H9 (cell line): Measurements from ENCODE around the gene SMCHD1. TPM values are rescaled to one million over a fixed set of nuclear protein-coding genes. Genes with fewer than 3 reads are reported as not detected.

ENCODE experiments used
- DNase-seq: peaks from one replicate; pipeline ENCODE4 v3.0.0-alpha.2; 2017
- H2AFZ ChIP-seq: one replicate; pipeline ENCODE4 v1.6.1; 2013; ENCODE audit warnings: mild to moderate bottlenecking, low read length, control low read depth, moderate library complexity
- H2AK5ac ChIP-seq: 2 replicates; pipeline ENCODE4 v1.6.1; 2013; ENCODE audit warnings: low read length, control low read depth, mixed read lengths; ENCODE audit not compliant: insufficient read length
- H2BK120ac ChIP-seq: one replicate; pipeline ENCODE4 v1.6.1; 2013; ENCODE audit warnings: low read depth, mild to moderate bottlenecking, low read length, control low read depth, inconsistent platforms; ENCODE audit not compliant: poor library complexity, severe bottlenecking
- H2BK12ac ChIP-seq: 2 replicates; pipeline ENCODE4 v1.6.1; 2013; ENCODE audit warnings: low read length, control low read depth, mixed read lengths, low read depth; ENCODE audit not compliant: insufficient read length
- H2BK15ac ChIP-seq: 2 replicates; pipeline ENCODE4 v1.6.1; 2013; ENCODE audit warnings: low read depth, low read length, control low read depth
- H2BK20ac ChIP-seq: one replicate; pipeline ENCODE4 v1.6.1; 2013; ENCODE audit warnings: low read depth, mild to moderate bottlenecking, low read length, control low read depth, inconsistent platforms; ENCODE audit not compliant: poor library complexity, severe bottlenecking
- H2BK5ac ChIP-seq: 2 replicates; pipeline ENCODE4 v1.6.1; 2013; ENCODE audit warnings: low read length, control low read depth, mixed read lengths; ENCODE audit not compliant: insufficient read length
- H3K14ac ChIP-seq: 2 replicates; pipeline ENCODE4 v1.6.1; 2013; ENCODE audit warnings: low read length, control low read depth; ENCODE audit not compliant: insufficient read depth
- H3K18ac ChIP-seq: 2 replicates; pipeline ENCODE4 v1.6.1; 2013; ENCODE audit warnings: low read depth, mild to moderate bottlenecking, mixed read lengths, low read length, control low read depth; ENCODE audit not compliant: insufficient read length
- H3K23ac ChIP-seq: 2 replicates; pipeline ENCODE4 v1.6.1; 2013; ENCODE audit warnings: low read length, control low read depth, mixed read lengths, low read depth; ENCODE audit not compliant: insufficient read length
- H3K23me2 ChIP-seq: 2 replicates; pipeline ENCODE4 v1.6.1; 2013; ENCODE audit warnings: low read depth, mild to moderate bottlenecking, mixed read lengths, low read length, control low read depth; ENCODE audit not compliant: insufficient read length, poor library complexity, severe bottlenecking
- H3K27ac ChIP-seq: 2 replicates; pipeline ENCODE4 v1.5.1; 2013; ENCODE audit warnings: low read length, control low read depth, mixed read lengths, low read depth; ENCODE audit not compliant: insufficient read length
- H3K27me3 ChIP-seq: 2 replicates; pipeline ENCODE4 v1.6.1; 2013; ENCODE audit warnings: low read length, control low read depth, inconsistent platforms; ENCODE audit not compliant: insufficient read depth
- H3K4ac ChIP-seq: 2 replicates; pipeline ENCODE4 v1.6.1; 2013; ENCODE audit warnings: low read depth, mild to moderate bottlenecking, control low read depth, inconsistent platforms, low read length, moderate library complexity
- H3K4me1 ChIP-seq: 2 replicates; pipeline ENCODE4 v1.6.1; 2013; ENCODE audit warnings: low read length, control low read depth, inconsistent platforms; ENCODE audit not compliant: insufficient read depth
- H3K4me2 ChIP-seq: 2 replicates; pipeline ENCODE4 v1.6.1; 2013; ENCODE audit warnings: low read length, control low read depth, mixed read lengths; ENCODE audit not compliant: insufficient read length, insufficient read depth
- H3K56ac ChIP-seq: 2 replicates; pipeline ENCODE4 v1.6.1; 2013; ENCODE audit warnings: low read depth, mild to moderate bottlenecking, mixed read lengths, low read length, control low read depth; ENCODE audit not compliant: insufficient read length
- H3K79me1 ChIP-seq: 2 replicates; pipeline ENCODE4 v1.6.1; 2013; ENCODE audit warnings: low read depth, mild to moderate bottlenecking, moderate library complexity, low read length, control low read depth, inconsistent platforms; ENCODE audit not compliant: insufficient read depth, poor library complexity, severe bottlenecking
- H3K79me2 ChIP-seq: 2 replicates; pipeline ENCODE4 v1.6.1; 2013; ENCODE audit warnings: low read length, control low read depth, inconsistent platforms; ENCODE audit not compliant: insufficient read depth
- H3K9ac ChIP-seq: 2 replicates; pipeline ENCODE4 v1.6.1; 2013; ENCODE audit warnings: low read length, control low read depth, mixed read lengths; ENCODE audit not compliant: insufficient read length; ENCODE audit errors: extremely low read depth
- H3K9me3 ChIP-seq: one replicate; pipeline ENCODE4 v1.6.1; 2013; ENCODE audit warnings: low read depth, low read length, inconsistent platforms; ENCODE audit not compliant: control insufficient read depth
- H3T11ph ChIP-seq: one replicate; pipeline ENCODE4 v1.6.1; 2013; ENCODE audit warnings: mild to moderate bottlenecking, low read length, control low read depth, inconsistent platforms
- H4K20me1 ChIP-seq: one replicate; pipeline ENCODE4 v1.6.1; 2013; ENCODE audit not compliant: control insufficient read depth, insufficient read length, insufficient read depth
- H4K5ac ChIP-seq: 2 replicates; pipeline ENCODE4 v1.6.1; 2013; ENCODE audit warnings: low read depth, mild to moderate bottlenecking, mixed read lengths, low read length, control low read depth; ENCODE audit not compliant: insufficient read length
- H4K8ac ChIP-seq: replicated peaks from 2 replicates; pipeline ENCODE4 v1.6.1; 2013; ENCODE audit warnings: low read length, control low read depth, mixed read lengths, low read depth; ENCODE audit not compliant: insufficient read length
- H4K91ac ChIP-seq: 2 replicates; pipeline ENCODE4 v1.6.1; 2013; ENCODE audit warnings: low read depth, mild to moderate bottlenecking, moderate library complexity, mixed read lengths, low read length, control low read depth; ENCODE audit not compliant: insufficient read length
- H3K27ac Mint-ChIP-seq, 3 experiments: 2 replicates in 2 of 3; 3 replicates in 1 of 3; pipeline ENCODE4 v1.8.0; 2020 to 2021; ENCODE audit warnings: mixed read lengths in 3 of 3, mild to moderate bottlenecking in 1 of 3, moderate library complexity in 1 of 3
- H3K27me3 Mint-ChIP-seq: 2 replicates; pipeline ENCODE4 v1.8.0; 2021; ENCODE audit warnings: low read depth, mild to moderate bottlenecking, moderate library complexity, mixed read lengths
- H3K36me3 Mint-ChIP-seq, 3 experiments: 2 replicates in 2 of 3; 3 replicates in 1 of 3; pipeline ENCODE4 v1.8.0; 2020 to 2021; ENCODE audit warnings: low read depth in 3 of 3, mixed read lengths in 3 of 3; ENCODE audit not compliant: insufficient read depth in 1 of 3
- H3K4me1 Mint-ChIP-seq, 2 experiments: 2 replicates each; pipeline ENCODE4 v1.8.0; 2020; ENCODE audit warnings: mixed read lengths in 2 of 2
- H3K4me3 Mint-ChIP-seq, 2 experiments: 2 replicates in 1 of 2; 3 replicates in 1 of 2; pipeline ENCODE4 v1.8.0; 2020 to 2021; ENCODE audit warnings: mild to moderate bottlenecking in 2 of 2, mixed read lengths in 2 of 2, moderate library complexity in 1 of 2
- H3K9me3 Mint-ChIP-seq, 2 experiments: 2 replicates in 1 of 2; 3 replicates in 1 of 2; pipeline ENCODE4 v1.8.0; 2020; ENCODE audit warnings: mild to moderate bottlenecking in 2 of 2, mixed read lengths in 2 of 2, moderate library complexity in 1 of 2
- whole genome bisulfite sequencing: extraction: QIAGEN DNeasy Blood & Tissue Kit; methylation state at CpG from one replicate; pipeline ENCODE4 v1.1.7; 2013; ENCODE audit warnings: missing lambda C conversion rate, low lambda C conversion rate, mixed read lengths; ENCODE audit not compliant: insufficient read length; ENCODE audit errors: extremely low coverage; 5-methylcytosine and 5-hydroxymethylcytosine counted together
- total RNA-seq: library from RNA; stranded (reverse); gene quantifications from 2 replicates; pipeline ENCODE4 v1.2.1, GENCODE V29; 2021
- TF ChIP-seq, protein P1 (sequence below): fragments of 200-600 bp; sonication (generic); conservative IDR thresholded peaks from 3 replicates; pipeline ENCODE4 v1.8.0; 2021; ENCODE audit warnings: antibody characterized with exemption, mild to moderate bottlenecking

SMCHD1 gene
- total RNA-seq, 1 experiment from 2014 or later: 53.5 TPM

DNA sequence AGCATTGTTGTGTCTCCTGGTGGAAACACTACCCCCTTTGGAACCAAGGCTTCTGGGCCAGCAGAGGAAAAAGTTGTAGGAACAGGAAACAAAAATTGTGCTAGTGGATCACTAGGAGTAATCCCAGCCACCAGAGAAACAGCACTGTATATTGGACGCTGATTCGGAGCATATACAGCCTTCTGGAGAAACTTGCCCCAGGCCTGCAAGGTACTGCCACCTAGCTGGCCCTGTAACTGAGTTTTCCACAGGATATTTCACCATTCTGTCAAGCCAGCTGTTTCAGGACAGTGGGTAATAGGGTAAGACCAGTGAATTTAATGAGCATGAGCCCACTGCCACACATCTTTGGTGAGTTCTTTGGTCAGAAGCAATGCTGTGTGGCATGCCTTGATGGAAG, 166.2 kb downstream of the SMCHD1 start:
- Histone ChIP-seq H4K5ac (no peak overlapping the region), H3K4me2 (no peak overlapping the region), H3K4me1 (no peaks in the 10 kb centered on the region), H3K23ac (no peak overlapping the region), H2BK120ac (no peak overlapping the region), H3K14ac (no peak overlapping the region), H2BK5ac (no peak overlapping the region), H3K9me3 (no peaks in the 10 kb centered on the region), H4K91ac (no peak overlapping the region), H3K27ac (no peak overlapping the region), H3K18ac (no peak overlapping the region), H3K79me2 (no peaks in the 10 kb centered on the region), H2AK5ac (no peak overlapping the region), H4K20me1 (no peaks in the 10 kb centered on the region), H3K56ac (no peak overlapping the region), H2BK12ac (peak overlapping the region; percentile 70), H3T11ph (no peak overlapping the region), H3K9ac (no peak overlapping the region), H3K79me1 (no peaks in the 10 kb centered on the region), H2BK20ac (no peak overlapping the region), H2BK15ac (no peak overlapping the region), H3K4ac (no peak overlapping the region), H3K23me2 (no peaks in the 10 kb centered on the region), H3K27me3 (no peaks in the 10 kb centered on the region), H2AFZ (no peak overlapping the region), H4K8ac (no peak overlapping the region)
- no CpG with 5 or more reads among the region's 2 CpGs for WGBS
- Mint-ChIP-seq H3K4me1 (peaks cover 8% of the 10 kb centered on the region in 2 experiments), H3K27ac (no peak overlapping the region; a peak in 1 of 7 replicates), H3K36me3 (peaks cover 0 to 14% (median 0%) of the 10 kb centered on the region in 3 experiments; a peak in 3 of 7 replicates), H3K4me3 (no peak overlapping the region), H3K9me3 (peaks cover 6 to 15% of the 10 kb centered on the region in 2 experiments), H3K27me3 (no peaks in the 10 kb centered on the region; the same call in 1 of the 2 replicates)
- no peak for DNase-seq
- TF ChIP-seq, protein P1, sequence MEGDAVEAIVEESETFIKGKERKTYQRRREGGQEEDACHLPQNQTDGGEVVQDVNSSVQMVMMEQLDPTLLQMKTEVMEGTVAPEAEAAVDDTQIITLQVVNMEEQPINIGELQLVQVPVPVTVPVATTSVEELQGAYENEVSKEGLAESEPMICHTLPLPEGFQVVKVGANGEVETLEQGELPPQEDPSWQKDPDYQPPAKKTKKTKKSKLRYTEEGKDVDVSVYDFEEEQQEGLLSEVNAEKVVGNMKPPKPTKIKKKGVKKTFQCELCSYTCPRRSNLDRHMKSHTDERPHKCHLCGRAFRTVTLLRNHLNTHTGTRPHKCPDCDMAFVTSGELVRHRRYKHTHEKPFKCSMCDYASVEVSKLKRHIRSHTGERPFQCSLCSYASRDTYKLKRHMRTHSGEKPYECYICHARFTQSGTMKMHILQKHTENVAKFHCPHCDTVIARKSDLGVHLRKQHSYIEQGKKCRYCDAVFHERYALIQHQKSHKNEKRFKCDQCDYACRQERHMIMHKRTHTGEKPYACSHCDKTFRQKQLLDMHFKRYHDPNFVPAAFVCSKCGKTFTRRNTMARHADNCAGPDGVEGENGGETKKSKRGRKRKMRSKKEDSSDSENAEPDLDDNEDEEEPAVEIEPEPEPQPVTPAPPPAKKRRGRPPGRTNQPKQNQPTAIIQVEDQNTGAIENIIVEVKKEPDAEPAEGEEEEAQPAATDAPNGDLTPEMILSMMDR: no peak
